Measurements from ENCODE around the gene TMEM38B. TPM values are rescaled to one million over a fixed set of nuclear protein-coding genes. Genes with fewer than 3 reads are reported as not detected.

TMEM38B gene
- total RNA-seq, 1 donor from 2014 or later = 8.0 TPM

GRCh38 chr9:105676351-105676923 is 17.9 kb upstream of the TMEM38B start:
- H3K9me3 Mint-ChIP-seq (ENCODE audit: unreplicated experiment) = no peaks in the 10 kb centered on the region
- H3K27ac Mint-ChIP-seq (ENCODE audit: unreplicated experiment) = no peak overlapping the region
- DNase-seq (ENCODE audit: extremely low spot score, unreplicated experiment) = no peak
- TF ChIP-seq, protein P1, sequence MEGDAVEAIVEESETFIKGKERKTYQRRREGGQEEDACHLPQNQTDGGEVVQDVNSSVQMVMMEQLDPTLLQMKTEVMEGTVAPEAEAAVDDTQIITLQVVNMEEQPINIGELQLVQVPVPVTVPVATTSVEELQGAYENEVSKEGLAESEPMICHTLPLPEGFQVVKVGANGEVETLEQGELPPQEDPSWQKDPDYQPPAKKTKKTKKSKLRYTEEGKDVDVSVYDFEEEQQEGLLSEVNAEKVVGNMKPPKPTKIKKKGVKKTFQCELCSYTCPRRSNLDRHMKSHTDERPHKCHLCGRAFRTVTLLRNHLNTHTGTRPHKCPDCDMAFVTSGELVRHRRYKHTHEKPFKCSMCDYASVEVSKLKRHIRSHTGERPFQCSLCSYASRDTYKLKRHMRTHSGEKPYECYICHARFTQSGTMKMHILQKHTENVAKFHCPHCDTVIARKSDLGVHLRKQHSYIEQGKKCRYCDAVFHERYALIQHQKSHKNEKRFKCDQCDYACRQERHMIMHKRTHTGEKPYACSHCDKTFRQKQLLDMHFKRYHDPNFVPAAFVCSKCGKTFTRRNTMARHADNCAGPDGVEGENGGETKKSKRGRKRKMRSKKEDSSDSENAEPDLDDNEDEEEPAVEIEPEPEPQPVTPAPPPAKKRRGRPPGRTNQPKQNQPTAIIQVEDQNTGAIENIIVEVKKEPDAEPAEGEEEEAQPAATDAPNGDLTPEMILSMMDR (IDR thresholded peaks at IDR 0.05) = no peak
- no peaks in the 10 kb centered on the region for H3K4me1 Mint-ChIP-seq (ENCODE audit: unreplicated experiment)
- H3K27me3 Mint-ChIP-seq (ENCODE audit: unreplicated experiment) = peaks cover 32% of the 10 kb centered on the region
- H3K36me3 Mint-ChIP-seq (ENCODE audit: unreplicated experiment) = no peaks in the 10 kb centered on the region
- no peak overlapping the region for H3K4me3 Mint-ChIP-seq (ENCODE audit: unreplicated experiment)

DNA sequence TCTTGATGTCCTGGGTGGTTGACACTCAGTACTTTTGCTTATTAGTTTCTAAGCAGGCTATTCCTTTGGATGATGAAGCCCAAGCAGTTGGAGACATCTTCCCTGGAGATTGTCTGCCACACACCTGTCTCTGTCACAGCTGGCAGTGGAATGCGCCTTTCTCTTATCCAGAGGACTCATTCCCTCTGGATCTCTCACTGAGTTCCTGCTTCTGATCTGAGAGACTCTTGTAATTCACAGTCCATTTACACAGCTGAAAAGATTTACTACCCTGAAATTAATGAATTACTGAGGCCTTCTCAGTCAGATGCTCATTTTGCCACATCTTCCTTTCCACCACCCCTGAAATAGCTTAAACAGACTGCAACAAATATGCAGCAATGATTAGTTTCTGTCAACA is 16.2 kb upstream of the TMEM38B start:
- no peak for DNase-seq (ENCODE audit: extremely low spot score, unreplicated experiment)
- no peak overlapping the region for H3K27ac Mint-ChIP-seq (ENCODE audit: unreplicated experiment)
- no peak overlapping the region for H3K4me3 Mint-ChIP-seq (ENCODE audit: unreplicated experiment)
- TF ChIP-seq, protein P1 (IDR thresholded peaks at IDR 0.05) = no peak
- H3K36me3 Mint-ChIP-seq (ENCODE audit: unreplicated experiment) = no peaks in the 10 kb centered on the region
- H3K9me3 Mint-ChIP-seq (ENCODE audit: unreplicated experiment) = no peaks in the 10 kb centered on the region
- H3K27me3 Mint-ChIP-seq (ENCODE audit: unreplicated experiment) = peaks cover 20% of the 10 kb centered on the region
- no peaks in the 10 kb centered on the region for H3K4me1 Mint-ChIP-seq (ENCODE audit: unreplicated experiment)

GRCh38 chr9:105678781-105679180 is 15.6 kb upstream of the TMEM38B start:
- H3K27me3 Mint-ChIP-seq (ENCODE audit: unreplicated experiment) = peaks cover 15% of the 10 kb centered on the region
- no peak overlapping the region for H3K4me3 Mint-ChIP-seq (ENCODE audit: unreplicated experiment)
- no peaks in the 10 kb centered on the region for H3K4me1 Mint-ChIP-seq (ENCODE audit: unreplicated experiment)
- H3K9me3 Mint-ChIP-seq (ENCODE audit: unreplicated experiment) = no peaks in the 10 kb centered on the region
- H3K27ac Mint-ChIP-seq (ENCODE audit: unreplicated experiment) = no peak overlapping the region
- no peaks in the 10 kb centered on the region for H3K36me3 Mint-ChIP-seq (ENCODE audit: unreplicated experiment)
- no peak for DNase-seq (ENCODE audit: extremely low spot score, unreplicated experiment)
- TF ChIP-seq, protein P1 (IDR thresholded peaks at IDR 0.05) = no peak

- no peaks in the 10 kb centered on the region for H3K4me1 Mint-ChIP-seq (ENCODE audit: unreplicated experiment)
- H3K4me3 Mint-ChIP-seq (ENCODE audit: unreplicated experiment) = no peak overlapping the region
- no peaks in the 10 kb centered on the region for H3K9me3 Mint-ChIP-seq (ENCODE audit: unreplicated experiment)
- H3K27me3 Mint-ChIP-seq (ENCODE audit: unreplicated experiment) = peaks cover 14% of the 10 kb centered on the region
- no peaks in the 10 kb centered on the region for H3K36me3 Mint-ChIP-seq (ENCODE audit: unreplicated experiment)
- TF ChIP-seq, protein P1 (IDR thresholded peaks at IDR 0.05) = no peak
- H3K27ac Mint-ChIP-seq (ENCODE audit: unreplicated experiment) = no peak overlapping the region
- no peak for DNase-seq (ENCODE audit: extremely low spot score, unreplicated experiment)
Measured at GRCh38 chr9:105679257-105680022, 14.9 kb upstream of the TMEM38B start.

DNA sequence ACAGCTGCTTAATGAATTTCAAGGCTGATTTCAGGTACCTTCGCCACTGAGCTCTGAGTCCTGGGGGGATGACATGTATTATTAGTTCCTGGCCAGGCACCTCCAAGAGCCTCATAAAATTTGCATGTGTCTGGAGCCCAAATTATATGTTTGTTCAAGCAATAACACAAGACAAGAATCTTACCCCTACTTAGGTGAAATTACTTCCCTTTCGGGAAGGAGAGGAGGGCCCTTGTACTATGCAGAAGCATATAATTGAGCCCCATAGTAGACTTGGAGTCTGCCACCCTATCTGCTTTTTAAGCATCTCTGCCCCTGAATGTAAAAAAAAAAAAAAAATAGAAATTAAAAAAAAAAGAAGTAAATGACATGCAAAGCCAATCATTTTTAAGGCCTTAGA is 13.0 kb upstream of the TMEM38B start:
- no peak for DNase-seq (ENCODE audit: extremely low spot score, unreplicated experiment)
- H3K36me3 Mint-ChIP-seq (ENCODE audit: unreplicated experiment) = no peaks in the 10 kb centered on the region
- no peak overlapping the region for H3K27ac Mint-ChIP-seq (ENCODE audit: unreplicated experiment)
- no peak overlapping the region for H3K4me3 Mint-ChIP-seq (ENCODE audit: unreplicated experiment)
- TF ChIP-seq, protein P1 (IDR thresholded peaks at IDR 0.05) = no peak
- no peaks in the 10 kb centered on the region for H3K9me3 Mint-ChIP-seq (ENCODE audit: unreplicated experiment)
- H3K27me3 Mint-ChIP-seq (ENCODE audit: unreplicated experiment) = peaks cover 7% of the 10 kb centered on the region
- H3K4me1 Mint-ChIP-seq (ENCODE audit: unreplicated experiment) = no peaks in the 10 kb centered on the region

Data from osteocyte (in vitro differentiated cells).